HG03045 (cell line): ENCODE results near the gene FARS2.

Experiments used
- ATAC-seq: cut with Tn5 transposase; IDR thresholded peaks from one replicate; pipeline ENCODE4 v1.9.1; 2021; ENCODE audit warnings: mild to moderate bottlenecking, moderate library complexity; ENCODE audit not compliant: unreplicated experiment

FARS2 gene

GRCh38 chr6:5746053-5746758 is 484.9 kb downstream of the FARS2 start:
- ATAC-seq, result no peak

- no peak for ATAC-seq
These were observed 485.4 kb downstream of the FARS2 start for GRCh38 chr6:5746759-5747130.

- ATAC-seq, result no peak
These were observed 486.1 kb downstream of the FARS2 start for GRCh38 chr6:5747379-5747778.

- ATAC-seq, result no peak
These were observed 487.8 kb downstream of the FARS2 start for GRCh38 chr6:5749016-5749650.

GRCh38 chr6:5749651-5750215 is 488.4 kb downstream of the FARS2 start:
- ATAC-seq, result no peak

GRCh38 chr6:5751525-5752390 is 490.4 kb downstream of the FARS2 start:
- ATAC-seq, result no peak

- ATAC-seq, result no peak
These were observed 491.0 kb downstream of the FARS2 start for GRCh38 chr6:5752391-5752680.

- ATAC-seq, result no peak
These were observed 491.9 kb downstream of the FARS2 start for GRCh38 chr6:5753209-5753608.

GRCh38 chr6:5754904-5755303 is 493.6 kb downstream of the FARS2 start:
- no peak for ATAC-seq

- no peak for ATAC-seq
These were observed 498.3 kb downstream of the FARS2 start for GRCh38 chr6:5759571-5759970.

GRCh38 chr6:5761370-5761769 is 500.1 kb downstream of the FARS2 start:
- no peak for ATAC-seq

- no peak for ATAC-seq
These were observed 501.3 kb downstream of the FARS2 start for GRCh38 chr6:5762561-5762968.

GRCh38 chr6:5763407-5763806 is 502.1 kb downstream of the FARS2 start:
- no peak for ATAC-seq

- ATAC-seq, result peak; percentile 41
These were observed 502.6 kb downstream of the FARS2 start for GRCh38 chr6:5763871-5764270.

- ATAC-seq, result peak; percentile 69
These were observed 503.2 kb downstream of the FARS2 start for GRCh38 chr6:5764401-5764955.

- ATAC-seq, result no peak
These were observed 503.9 kb downstream of the FARS2 start for GRCh38 chr6:5765141-5765760.

GRCh38 chr6:5766260-5766659 is 504.9 kb downstream of the FARS2 start:
- no peak for ATAC-seq

GRCh38 chr6:5767471-5767870 is 506.2 kb downstream of the FARS2 start:
- ATAC-seq, result no peak

- no peak for ATAC-seq
These were observed 509.9 kb downstream of the FARS2 start for GRCh38 chr6:5771211-5771610.

- ATAC-seq, result no peak
These were observed 510.6 kb downstream of the FARS2 start for GRCh38 chr6:5771759-5772390.
